ENCODE results near the gene DNAAF5.

- TF ChIP-seq KLF1 (tag; IDR thresholded peaks at IDR 0.05) (no peak), ZKSCAN8 (CRISPR knock-in tag; IDR thresholded peaks at IDR 0.05) (no peak), EP300 (IDR thresholded peaks at IDR 0.05; ENCODE audit: low read length) (no peak)
Measured at GRCh38 chr7:823649-824048, 97.2 kb downstream of the DNAAF5 start.

All from K562 (cell line).